Measurements from ENCODE around the gene WNK2. TPM values are rescaled to one million over a fixed set of nuclear protein-coding genes. Genes with fewer than 3 reads are reported as not detected.
A peak's percentile ranks its signal among the peaks of the same experiment; 100 is the strongest.

WNK2 gene
- total RNA-seq, 1 experiment from 2014 or later: 69.4 TPM

DNA sequence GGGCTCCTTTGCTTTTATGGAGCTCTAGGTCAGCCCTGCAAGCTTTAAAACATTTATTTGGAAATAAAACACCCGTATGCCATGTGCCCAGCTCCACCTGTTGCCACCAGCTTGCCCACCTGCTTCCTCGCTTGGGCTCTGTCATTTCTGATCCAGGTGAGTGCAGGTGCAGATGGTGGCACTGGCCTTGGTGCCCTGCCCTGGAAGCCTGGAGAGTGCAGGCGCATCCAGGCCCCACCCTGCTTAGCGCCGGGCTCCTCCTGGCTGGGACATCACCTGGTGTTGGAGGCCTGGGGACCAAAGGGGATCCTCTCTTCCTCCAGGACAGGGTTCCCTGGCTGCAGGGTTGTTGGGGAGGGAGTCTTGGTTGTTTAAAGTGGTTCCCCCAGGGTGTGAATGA, 35.8 kb downstream of the WNK2 start:
- H3K79me2 ChIP-seq (ENCODE audit: insufficient read depth, low read length): no peaks in the 10 kb centered on the region
- H3K4me1 Mint-ChIP-seq: peaks cover 8 to 12% of the 10 kb centered on the region in 2 experiments

More for the DNA sequence above, 35.8 kb downstream of the WNK2 start:
- H3K9me3 Mint-ChIP-seq: peaks cover 7 to 12% of the 10 kb centered on the region in 2 experiments
- H2BK15ac ChIP-seq (ENCODE audit: low read depth, low read length): no peak overlapping the region
- H2BK120ac ChIP-seq (ENCODE audit: low read depth, low read length, poor library complexity, severe bottlenecking): no peak overlapping the region
- no peak overlapping the region for H3K23ac ChIP-seq (ENCODE audit: insufficient read length, low read depth, low read length)
- H4K8ac ChIP-seq (replicated peaks; ENCODE audit: insufficient read length, low read depth, low read length): no peak overlapping the region
- no peak overlapping the region for H2AFZ ChIP-seq (ENCODE audit: low read length)
- H3K27me3 ChIP-seq (ENCODE audit: insufficient read depth, low read length): no peaks in the 10 kb centered on the region
- H3K14ac ChIP-seq (ENCODE audit: insufficient read depth, low read length): peak overlapping the region; percentile 27; the same call in 1 of the 2 replicates
- no peak overlapping the region for H2BK5ac ChIP-seq (ENCODE audit: insufficient read length, low read length)
- no peaks in the 10 kb centered on the region for H4K20me1 ChIP-seq (ENCODE audit: control insufficient read depth, insufficient read depth, insufficient read length)
- H3K4me1 ChIP-seq (ENCODE audit: insufficient read depth, low read length): peaks cover 3% of the 10 kb centered on the region; the same call in 1 of the 2 replicates
- H3K56ac ChIP-seq (ENCODE audit: insufficient read length, low read depth, low read length): no peak overlapping the region
- no peak overlapping the region for H3K4ac ChIP-seq (ENCODE audit: low read depth, low read length)
- H2AK5ac ChIP-seq (ENCODE audit: insufficient read length, low read length): no peak overlapping the region
- H4K5ac ChIP-seq (ENCODE audit: insufficient read length, low read depth, low read length): no peak overlapping the region
- no peak overlapping the region for H4K91ac ChIP-seq (ENCODE audit: insufficient read length, low read depth, low read length)
- no peak overlapping the region for H3K9ac ChIP-seq (ENCODE audit: extremely low read depth, insufficient read length, low read length)
- no peak overlapping the region for H3K27ac Mint-ChIP-seq
- H3K4me2 ChIP-seq (ENCODE audit: insufficient read depth, insufficient read length, low read length): no peak overlapping the region
- no peaks in the 10 kb centered on the region for H3K79me1 ChIP-seq (ENCODE audit: insufficient read depth, low read depth, low read length, poor library complexity, severe bottlenecking)
- H3K27ac ChIP-seq (ENCODE audit: insufficient read length, low read depth, low read length): no peak overlapping the region
- no peaks in the 10 kb centered on the region for H3K27me3 Mint-ChIP-seq (ENCODE audit: low read depth)
- no peak overlapping the region for H2BK20ac ChIP-seq (ENCODE audit: low read depth, low read length, poor library complexity, severe bottlenecking)
- no peak overlapping the region for H3K4me3 Mint-ChIP-seq
- no peaks in the 10 kb centered on the region for H3K9me3 ChIP-seq (ENCODE audit: control insufficient read depth, low read depth, low read length)
- H2BK12ac ChIP-seq (ENCODE audit: insufficient read length, low read depth, low read length): no peak overlapping the region
- no peak overlapping the region for H3K18ac ChIP-seq (ENCODE audit: insufficient read length, low read depth, low read length)
- no peak overlapping the region for H3T11ph ChIP-seq (ENCODE audit: low read length)
- H3K36me3 Mint-ChIP-seq (ENCODE audit: insufficient read depth in 1 of 3, low read depth in 3 of 3): peaks cover 4 to 8% (median 6%) of the 10 kb centered on the region in 3 experiments
- TF ChIP-seq, protein P1, sequence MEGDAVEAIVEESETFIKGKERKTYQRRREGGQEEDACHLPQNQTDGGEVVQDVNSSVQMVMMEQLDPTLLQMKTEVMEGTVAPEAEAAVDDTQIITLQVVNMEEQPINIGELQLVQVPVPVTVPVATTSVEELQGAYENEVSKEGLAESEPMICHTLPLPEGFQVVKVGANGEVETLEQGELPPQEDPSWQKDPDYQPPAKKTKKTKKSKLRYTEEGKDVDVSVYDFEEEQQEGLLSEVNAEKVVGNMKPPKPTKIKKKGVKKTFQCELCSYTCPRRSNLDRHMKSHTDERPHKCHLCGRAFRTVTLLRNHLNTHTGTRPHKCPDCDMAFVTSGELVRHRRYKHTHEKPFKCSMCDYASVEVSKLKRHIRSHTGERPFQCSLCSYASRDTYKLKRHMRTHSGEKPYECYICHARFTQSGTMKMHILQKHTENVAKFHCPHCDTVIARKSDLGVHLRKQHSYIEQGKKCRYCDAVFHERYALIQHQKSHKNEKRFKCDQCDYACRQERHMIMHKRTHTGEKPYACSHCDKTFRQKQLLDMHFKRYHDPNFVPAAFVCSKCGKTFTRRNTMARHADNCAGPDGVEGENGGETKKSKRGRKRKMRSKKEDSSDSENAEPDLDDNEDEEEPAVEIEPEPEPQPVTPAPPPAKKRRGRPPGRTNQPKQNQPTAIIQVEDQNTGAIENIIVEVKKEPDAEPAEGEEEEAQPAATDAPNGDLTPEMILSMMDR (conservative IDR thresholded peaks at IDR 0.05): no peak
- no peak for DNase-seq
- no peaks in the 10 kb centered on the region for H3K23me2 ChIP-seq (ENCODE audit: insufficient read length, low read depth, low read length, poor library complexity, severe bottlenecking)
- no CpG with 5 or more reads among the region's 5 CpGs for WGBS (ENCODE audit: extremely low coverage, insufficient read length, low lambda C conversion rate)

Measured in H9 (cell line).